SU-DHL-6 (cell line): ENCODE results near the gene ERAP2.

Source experiments
- EZH2phosphoT487 ChIP-seq: fragments of 200-600 bp; sonication (generic), shearing (Covaris generic); conservative IDR thresholded peaks from 2 replicates; pipeline ENCODE4 v1.6.1; 2018; ENCODE audit warnings: mild to moderate bottlenecking, antibody characterized with exemption, low read length, moderate library complexity, mixed read lengths
- TF ChIP-seq, protein P1 (sequence below): fragments of 200-600 bp; sonication (generic); IDR thresholded peaks from one replicate; pipeline ENCODE4 v1.5.1; 2017; ENCODE audit warnings: antibody characterized with exemption, mild to moderate bottlenecking, low read length, moderate library complexity; ENCODE audit not compliant: insufficient read depth, poor library complexity, severe bottlenecking

DNA sequence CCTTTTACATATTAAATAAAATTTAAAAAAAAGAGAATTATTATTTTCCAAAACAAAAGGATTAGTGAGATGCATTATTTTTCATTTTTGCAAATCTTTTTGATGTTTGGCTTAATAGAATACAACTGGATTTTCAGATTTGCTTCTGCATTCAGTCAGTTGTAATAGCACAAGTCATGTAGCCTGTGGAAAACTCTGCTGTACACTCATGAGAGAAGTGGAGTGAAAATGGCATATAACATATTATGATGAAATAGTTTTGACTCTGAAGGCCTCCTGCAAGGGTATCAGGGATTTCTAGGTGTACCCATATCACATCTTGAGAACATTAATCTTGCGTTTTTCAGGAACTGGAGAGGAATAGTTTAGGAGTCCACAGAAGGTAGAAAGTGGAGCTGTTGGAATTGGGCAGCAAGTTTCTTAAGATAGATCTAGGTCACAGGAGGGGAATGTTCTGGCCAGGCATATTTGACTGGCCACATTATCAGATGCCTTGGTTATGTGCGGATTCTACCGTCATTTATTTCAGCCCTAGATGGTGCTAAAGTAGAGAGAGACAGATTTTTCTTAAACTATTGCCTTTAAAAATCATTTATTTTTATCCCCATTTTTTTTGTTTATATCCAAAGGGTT, 75.9 kb downstream of the ERAP2 start:
- TF ChIP-seq EZH2phosphoT487: no peak
- TF ChIP-seq, protein P1, sequence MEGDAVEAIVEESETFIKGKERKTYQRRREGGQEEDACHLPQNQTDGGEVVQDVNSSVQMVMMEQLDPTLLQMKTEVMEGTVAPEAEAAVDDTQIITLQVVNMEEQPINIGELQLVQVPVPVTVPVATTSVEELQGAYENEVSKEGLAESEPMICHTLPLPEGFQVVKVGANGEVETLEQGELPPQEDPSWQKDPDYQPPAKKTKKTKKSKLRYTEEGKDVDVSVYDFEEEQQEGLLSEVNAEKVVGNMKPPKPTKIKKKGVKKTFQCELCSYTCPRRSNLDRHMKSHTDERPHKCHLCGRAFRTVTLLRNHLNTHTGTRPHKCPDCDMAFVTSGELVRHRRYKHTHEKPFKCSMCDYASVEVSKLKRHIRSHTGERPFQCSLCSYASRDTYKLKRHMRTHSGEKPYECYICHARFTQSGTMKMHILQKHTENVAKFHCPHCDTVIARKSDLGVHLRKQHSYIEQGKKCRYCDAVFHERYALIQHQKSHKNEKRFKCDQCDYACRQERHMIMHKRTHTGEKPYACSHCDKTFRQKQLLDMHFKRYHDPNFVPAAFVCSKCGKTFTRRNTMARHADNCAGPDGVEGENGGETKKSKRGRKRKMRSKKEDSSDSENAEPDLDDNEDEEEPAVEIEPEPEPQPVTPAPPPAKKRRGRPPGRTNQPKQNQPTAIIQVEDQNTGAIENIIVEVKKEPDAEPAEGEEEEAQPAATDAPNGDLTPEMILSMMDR: no peak
